HG03469 (cell line): ENCODE results near the gene IQSEC1.

Experiments
- ATAC-seq: cut with Tn5 transposase; IDR thresholded peaks from one replicate; pipeline ENCODE4 v1.9.1; 2021; ENCODE audit warnings: mild to moderate bottlenecking, moderate library complexity, moderate number of reproducible peaks; ENCODE audit not compliant: unreplicated experiment

The IQSEC1 gene

GRCh38 chr3:12975748-12976522 lies 97.3 kb downstream of the IQSEC1 start:
- ATAC-seq = no peak

- no peak for ATAC-seq
Observed at GRCh38 chr3:12974819-12975218, 98.4 kb downstream of the IQSEC1 start.

- no peak for ATAC-seq
Observed at GRCh38 chr3:12974334-12974733, 98.9 kb downstream of the IQSEC1 start.

GRCh38 chr3:12973827-12974226 lies 99.4 kb downstream of the IQSEC1 start:
- ATAC-seq = no peak

- no peak for ATAC-seq
Observed at GRCh38 chr3:12972781-12973702, 100.2 kb downstream of the IQSEC1 start.

GRCh38 chr3:12972043-12972442 lies 101.2 kb downstream of the IQSEC1 start:
- ATAC-seq = no peak

GRCh38 chr3:12970684-12971083 lies 102.5 kb downstream of the IQSEC1 start:
- ATAC-seq = no peak

- no peak for ATAC-seq
Observed at GRCh38 chr3:12969486-12969885, 103.7 kb downstream of the IQSEC1 start.

GRCh38 chr3:12968541-12968940 lies 104.7 kb downstream of the IQSEC1 start:
- no peak for ATAC-seq

GRCh38 chr3:12967606-12968351 lies 105.5 kb downstream of the IQSEC1 start:
- ATAC-seq = peak; percentile 47

GRCh38 chr3:12966847-12967605 lies 106.2 kb downstream of the IQSEC1 start:
- peak; percentile 20 for ATAC-seq

- no peak for ATAC-seq
Observed at GRCh38 chr3:12965999-12966846, 107.0 kb downstream of the IQSEC1 start.

- ATAC-seq = no peak
Observed at GRCh38 chr3:12964711-12965612, 108.3 kb downstream of the IQSEC1 start.

- ATAC-seq = no peak
Observed at GRCh38 chr3:12963922-12964701, 109.1 kb downstream of the IQSEC1 start.

- ATAC-seq = no peak
Observed at GRCh38 chr3:12963231-12963896, 109.9 kb downstream of the IQSEC1 start.

GRCh38 chr3:12962292-12962691 lies 110.9 kb downstream of the IQSEC1 start:
- no peak for ATAC-seq

- ATAC-seq = no peak
Observed at GRCh38 chr3:12961697-12962036, 111.6 kb downstream of the IQSEC1 start.
